NCI-H2196 (cell line): ENCODE measurements around the gene ALKBH6.

Experiments used
- DNase-seq: peaks from one replicate; lab custom pipeline; 2025; ENCODE audit not compliant: unreplicated experiment; lab: John Stamatoyannopoulos, UW

Gene ALKBH6

GRCh38 chr19:36030264-36031148 lies 16.5 kb upstream of the ALKBH6 start:
- peak; percentile 24 for DNase-seq

DNA sequence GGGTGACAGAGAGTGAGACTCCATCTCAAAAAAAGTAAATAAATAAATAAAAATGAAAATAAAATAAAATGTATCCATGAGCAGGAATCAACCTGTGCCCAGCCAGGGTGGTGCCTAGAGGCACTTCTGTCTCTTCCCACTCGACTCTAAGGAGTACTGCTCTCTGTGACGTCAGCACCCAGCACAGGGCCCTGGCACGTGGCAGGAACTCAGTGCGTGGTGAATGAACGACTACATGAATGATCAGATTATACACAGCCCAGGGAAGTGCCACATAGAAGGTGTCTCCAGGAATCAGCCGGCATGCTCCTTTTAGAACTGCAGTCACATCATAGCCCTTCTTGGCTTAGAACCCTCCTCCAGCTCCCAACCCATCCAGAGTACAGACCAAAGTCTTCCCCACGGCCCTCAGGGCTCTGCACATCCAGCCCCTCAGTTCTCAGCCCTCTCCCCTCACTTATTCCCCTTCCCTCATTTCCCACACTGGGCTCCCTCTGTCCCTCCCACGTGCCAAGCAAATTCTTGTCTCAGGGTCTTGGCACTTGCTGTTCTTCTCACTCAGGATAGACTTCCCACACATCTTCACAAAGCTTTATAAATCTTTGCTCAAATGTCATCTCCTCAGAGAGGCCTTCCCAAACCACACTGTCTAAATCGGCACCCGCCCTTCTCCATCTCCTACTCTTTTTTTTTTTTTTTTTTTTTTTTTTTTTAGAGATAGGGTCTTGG lies 14.5 kb upstream of the ALKBH6 start:
- DNase-seq, result no peak

- DNase-seq, result no peak
Measured at GRCh38 chr19:36027696-36028095, 13.7 kb upstream of the ALKBH6 start.

- no peak for DNase-seq
Measured at GRCh38 chr19:36026091-36026876, 12.3 kb upstream of the ALKBH6 start.

DNA sequence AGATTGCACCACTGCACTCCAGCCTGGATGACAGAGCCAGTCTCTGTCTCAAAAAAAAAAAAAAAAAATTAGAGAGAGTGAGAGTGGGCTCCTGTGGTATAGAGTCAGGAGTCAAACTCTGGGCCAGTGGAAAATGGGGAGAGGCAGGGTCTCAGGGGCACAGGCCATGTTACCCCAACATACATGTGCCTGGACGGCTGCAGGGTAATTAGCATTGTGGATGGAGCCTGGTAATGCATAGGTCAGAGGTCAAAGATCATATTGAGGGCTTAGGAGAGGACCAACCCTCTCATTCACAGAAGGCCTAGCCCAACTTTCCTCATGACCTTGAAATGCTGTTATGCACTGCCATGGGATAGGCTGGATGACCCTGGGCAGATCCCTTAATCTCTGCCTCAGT lies 11.5 kb upstream of the ALKBH6 start:
- DNase-seq, result no peak

GRCh38 chr19:36023432-36023831 lies 9.4 kb upstream of the ALKBH6 start:
- DNase-seq, result no peak

DNA sequence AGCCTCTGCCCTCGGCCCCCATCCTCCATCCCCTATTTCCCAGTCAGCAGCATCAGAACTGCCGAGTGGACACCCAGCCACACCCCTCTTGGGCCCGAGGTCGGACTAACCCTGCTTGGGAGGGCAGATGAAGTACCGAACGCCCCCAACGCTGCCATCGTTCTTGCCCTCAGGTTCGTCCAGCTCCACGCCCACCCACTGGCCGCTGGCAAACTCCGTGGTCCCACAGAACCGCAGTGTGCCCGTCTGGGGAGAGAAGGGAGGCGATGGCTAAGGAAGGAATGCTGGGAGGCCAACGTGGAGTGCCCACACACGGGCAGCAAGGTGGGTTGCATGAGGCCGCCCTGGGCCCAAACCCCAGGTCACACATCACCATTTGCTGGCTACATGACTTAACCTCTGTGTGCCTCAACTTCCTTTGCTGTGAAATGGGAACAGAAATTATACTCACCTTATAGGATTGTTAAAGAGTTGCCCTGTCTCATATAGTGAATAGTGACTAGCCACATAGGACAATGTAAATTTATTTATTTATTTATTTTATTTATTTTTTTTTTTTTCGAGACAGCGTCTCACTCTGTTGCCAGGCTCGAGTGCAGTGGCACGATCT lies 5.2 kb upstream of the ALKBH6 start:
- DNase-seq, result no peak

DNA sequence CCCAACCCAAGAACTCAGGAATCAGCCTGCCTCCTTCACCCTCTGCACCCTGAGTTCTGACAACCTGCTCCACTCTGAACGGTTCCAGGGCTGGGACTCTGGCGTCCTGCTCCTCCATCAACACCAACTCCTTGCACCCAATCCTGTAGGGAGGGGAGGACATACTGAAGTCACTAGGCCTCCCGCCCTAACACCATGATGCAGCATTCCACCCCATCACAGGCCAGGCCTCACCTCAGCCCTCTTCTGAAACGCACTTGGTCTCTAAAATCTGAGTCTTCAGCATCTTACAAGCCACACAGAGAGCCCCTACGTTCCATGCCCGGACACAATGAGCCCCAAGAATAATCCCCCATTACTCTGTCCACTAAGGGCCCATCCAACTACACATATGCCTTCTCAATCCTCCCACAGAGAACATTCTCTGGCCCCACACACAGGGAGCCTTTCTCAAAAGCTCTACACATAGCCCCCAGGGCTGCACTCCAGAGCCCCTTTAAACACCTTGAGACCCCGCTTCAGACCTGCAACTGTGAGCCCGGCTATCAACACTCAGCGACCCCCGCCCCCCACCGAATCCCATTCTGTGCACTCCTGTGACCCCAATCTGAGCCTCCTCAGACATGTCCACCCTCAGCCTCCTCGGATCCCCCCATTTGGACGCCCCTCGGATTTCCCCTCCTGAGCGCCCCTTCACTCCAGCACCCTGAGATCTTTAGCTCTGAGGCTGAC lies 567 bp downstream of the ALKBH6 start:
- DNase-seq, result no peak

- no peak for DNase-seq
Measured at GRCh38 chr19:36010402-36010801, 3.6 kb downstream of the ALKBH6 start.

GRCh38 chr19:36009633-36010379 lies 4.2 kb downstream of the ALKBH6 start:
- no peak for DNase-seq

DNA sequence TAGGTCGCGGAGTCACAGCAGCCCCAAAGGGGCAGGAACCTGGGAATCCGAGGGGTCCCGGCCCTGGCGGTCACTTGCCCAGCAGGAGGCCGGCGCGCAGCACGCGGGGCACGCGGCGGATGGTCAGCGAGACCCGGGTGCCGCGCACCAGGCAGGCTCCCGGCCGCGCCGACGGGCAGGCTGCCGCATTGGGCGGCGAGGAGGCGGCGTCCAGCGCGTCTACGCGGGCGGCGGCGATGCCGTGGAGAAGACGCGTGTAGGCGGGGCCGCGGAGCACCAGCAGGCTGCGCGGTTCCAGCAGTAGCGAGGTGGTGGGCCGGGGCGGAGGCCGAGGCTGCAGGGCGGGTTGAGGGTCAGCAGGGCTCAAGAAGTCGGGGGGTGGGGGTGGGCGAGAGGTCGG lies 4.8 kb downstream of the ALKBH6 start:
- DNase-seq, result peak; percentile 71

DNA sequence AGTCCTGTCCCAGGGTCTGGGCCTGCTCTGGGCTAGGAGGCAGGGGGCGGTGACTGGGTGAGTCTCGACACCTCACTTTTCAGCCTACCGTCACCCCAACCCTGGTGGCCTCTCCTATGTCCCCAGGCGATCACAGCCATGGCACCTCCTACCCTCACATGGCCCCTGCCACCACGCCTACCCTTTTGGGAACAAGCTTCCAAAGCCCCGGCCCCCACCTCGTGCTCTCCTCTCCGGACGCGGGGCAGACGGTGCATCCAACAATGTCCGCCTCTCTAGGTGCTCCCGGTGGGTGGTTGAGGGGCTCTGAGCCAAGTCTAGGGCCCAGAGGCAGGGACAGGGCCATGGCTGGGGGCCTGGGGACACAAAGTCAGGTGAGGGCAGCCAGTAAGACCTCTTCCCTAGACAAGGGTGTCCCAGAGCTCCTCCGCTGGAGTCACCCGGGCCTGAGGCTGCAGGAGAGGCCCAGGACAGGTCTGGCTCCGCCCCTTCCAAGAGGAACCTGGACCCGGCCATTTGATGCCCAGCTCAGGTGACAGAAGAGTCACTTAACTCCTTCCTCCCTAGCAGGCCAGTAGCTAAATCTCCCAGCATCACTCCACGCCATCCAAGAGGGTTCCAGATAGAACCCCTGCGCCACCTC lies 5.6 kb downstream of the ALKBH6 start, which contains the start of gene SYNE4:
TSS of gene SYNE4 (minus strand) at position 478 of the 643 bp plus-strand sequence. CDS start at position 346, 132 bp downstream.
- DNase-seq, result peak; percentile 41

DNA sequence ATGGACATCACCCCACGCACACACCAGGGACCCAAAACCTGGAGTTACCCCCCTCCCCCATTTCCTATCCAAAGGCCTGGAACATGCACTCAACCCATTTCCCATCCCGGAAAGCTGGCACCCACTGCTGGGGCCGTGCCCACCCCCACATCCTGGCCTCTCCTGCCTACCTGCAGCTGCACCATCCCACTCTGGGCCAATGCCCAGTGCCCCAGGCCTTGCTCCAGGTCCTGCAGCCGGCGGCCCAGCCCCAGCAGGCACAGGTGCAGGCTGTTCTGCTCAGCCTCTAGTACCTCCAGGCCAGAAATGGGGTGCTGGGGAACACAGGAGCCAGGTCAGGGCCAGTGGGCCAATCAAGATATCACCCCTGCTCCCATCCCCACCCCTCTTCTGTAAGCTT lies 7.1 kb downstream of the ALKBH6 start:
- no peak for DNase-seq

DNA sequence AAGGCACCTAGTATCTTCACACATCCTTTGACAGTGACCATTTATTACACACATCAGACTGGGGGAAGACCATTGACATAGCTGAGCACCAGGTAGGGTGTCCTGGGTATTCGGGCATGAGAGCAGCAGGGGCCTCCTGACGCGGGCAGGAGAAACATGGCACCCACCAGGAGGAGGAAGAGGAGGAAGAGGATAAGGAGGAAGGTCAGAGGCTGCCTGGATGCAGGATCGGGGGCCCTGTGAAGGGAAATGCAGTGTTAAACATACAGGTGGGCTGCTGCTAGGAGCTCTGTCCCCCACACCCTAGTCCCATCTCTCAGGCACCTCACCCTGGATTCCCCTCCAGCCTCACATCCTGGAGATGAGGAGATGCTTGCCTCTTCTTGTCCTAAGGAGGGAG lies 10.7 kb downstream of the ALKBH6 start:
- no peak for DNase-seq

DNA sequence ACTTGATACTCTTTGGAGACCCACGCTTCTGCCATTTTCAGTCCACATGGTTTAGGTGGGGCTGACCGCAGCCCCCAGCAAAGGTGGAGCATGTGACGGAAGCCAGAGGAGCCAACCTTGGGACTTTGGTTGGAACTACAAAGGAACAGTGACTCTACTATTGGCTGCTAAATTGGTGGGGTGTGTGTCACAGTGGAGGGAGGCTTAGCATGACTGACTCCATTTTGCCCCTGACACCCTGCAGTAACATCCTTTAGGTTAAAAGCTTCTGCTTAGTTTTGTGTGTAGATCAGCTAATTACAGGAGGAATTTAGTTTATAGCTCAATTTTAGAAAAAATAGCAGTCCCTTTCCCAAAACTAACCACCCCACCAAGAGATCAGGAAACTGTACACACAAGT lies 12.4 kb downstream of the ALKBH6 start:
- DNase-seq, result no peak

GRCh38 chr19:35996777-35997176 lies 17.2 kb downstream of the ALKBH6 start:
- DNase-seq, result no peak

DNA sequence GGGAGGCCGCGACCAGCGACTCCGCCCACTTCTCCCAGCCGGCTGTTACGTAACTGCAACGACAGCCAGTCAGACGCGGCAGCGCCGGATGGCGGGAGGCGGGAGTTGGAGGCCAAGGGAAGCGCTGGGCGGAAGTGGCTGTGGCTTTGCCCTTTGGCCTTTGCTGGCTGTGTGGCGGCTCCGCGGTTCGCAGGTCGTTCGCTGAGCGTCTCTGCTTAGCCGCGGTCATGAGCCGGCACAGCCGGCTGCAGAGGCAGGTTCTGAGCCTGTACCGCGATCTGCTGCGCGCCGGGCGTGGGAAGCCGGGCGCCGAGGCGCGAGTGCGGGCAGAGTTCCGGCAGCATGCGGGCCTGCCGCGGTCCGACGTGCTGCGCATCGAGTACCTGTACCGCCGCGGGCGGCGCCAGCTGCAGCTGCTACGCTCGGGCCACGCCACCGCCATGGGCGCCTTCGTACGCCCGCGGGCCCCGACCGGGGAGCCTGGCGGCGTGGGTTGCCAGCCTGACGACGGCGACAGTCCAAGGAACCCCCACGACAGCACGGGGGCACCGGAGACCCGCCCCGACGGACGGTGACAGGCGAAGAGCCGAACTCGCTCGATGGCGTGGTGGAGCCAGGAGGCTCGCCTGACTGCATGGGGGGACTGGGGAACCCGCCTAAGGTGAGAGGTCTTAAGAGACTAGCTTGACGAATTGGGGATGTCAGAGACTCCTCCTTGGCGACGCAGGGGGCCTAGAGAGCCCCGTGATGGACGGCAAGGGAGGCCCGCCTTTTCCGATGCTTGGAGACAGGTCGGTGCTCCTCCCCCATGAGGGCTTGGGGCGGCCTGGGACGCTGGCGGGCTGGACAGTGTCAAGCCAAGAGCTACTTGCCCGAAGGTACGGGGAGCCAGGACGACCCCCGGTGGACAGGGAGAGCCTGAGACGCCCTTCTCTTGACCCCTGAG lies 18.7 kb downstream of the ALKBH6 start, which contains the start of gene SDHAF1:
TSS of gene SDHAF1 (plus strand) at position 141 of the 946 bp plus-strand sequence. CDS start at position 228, 87 bp downstream.
- DNase-seq, result peak; percentile 97
